NOMO-1 treated with dmso at 0.1 percent for 144 hours (cell line): Measurements from ENCODE around the gene CDS2.

Source experiments
- DNase-seq: peaks from one replicate; lab custom pipeline; 2025; ENCODE audit not compliant: unreplicated experiment; lab: John Stamatoyannopoulos, UW

The CDS2 gene

DNA sequence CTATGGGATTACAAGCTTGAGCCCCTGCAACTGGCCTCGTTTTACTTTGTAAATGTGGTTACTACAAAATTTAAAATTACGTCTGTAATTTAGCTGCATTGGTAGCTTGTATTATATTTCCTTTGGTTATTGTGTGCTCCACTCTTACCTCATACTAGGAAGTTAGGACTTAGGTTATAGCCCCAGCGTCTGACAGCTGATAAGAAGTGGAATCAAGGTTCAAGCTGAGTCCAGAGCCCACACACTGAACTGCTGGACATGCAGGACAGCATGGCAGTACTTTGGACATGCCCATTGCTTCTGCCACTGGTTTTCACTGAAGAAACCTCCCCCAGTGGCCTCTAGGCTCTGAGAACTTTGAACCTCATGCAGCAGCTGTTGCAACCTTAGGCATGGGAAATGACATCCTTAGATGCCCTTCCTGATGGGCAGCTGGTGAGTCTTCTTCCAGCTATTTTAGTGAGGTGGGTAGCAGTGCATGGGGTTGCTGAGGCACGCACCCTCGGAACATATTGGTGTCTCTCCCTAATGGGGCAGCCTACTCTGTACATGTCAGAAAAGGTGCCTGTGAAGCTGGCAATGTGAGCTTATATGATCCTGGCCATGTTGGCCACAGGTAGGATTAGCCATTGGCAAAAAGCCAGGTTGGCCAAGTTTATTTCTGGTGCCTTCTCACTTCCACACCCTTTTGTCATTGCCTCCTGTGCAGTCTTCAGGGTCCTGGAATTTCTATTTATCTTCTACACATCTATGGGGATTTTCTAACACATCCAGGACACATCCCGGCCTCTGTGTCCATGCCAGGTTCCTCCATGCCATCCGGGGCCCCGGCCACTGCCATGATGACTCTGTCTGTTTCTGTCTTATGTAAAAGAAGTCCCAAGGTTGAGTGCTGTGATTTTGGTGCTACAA is 85.3 kb downstream of the CDS2 start:
- DNase-seq, result no peak

- DNase-seq, result no peak
These were observed 86.2 kb downstream of the CDS2 start for GRCh38 chr20:5212907-5213487.

DNA sequence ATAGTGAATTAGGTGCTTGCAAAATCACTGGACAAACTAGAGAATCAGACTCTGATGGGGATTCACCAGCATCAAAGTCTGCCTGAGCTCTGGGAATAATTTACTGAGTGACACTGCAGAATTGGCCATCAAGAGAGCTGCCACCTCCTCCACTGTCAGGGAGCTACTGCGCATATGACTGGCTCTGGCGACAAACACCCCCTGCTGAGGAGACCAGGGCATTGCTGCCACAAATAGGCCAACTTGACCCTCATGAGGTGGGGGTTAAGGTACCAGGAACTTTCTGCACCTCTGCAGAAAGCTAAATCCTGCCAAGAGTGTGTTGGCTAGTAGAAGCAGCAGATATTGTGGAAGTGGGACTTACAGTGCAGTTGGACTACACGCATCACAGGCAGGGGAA is 88.0 kb downstream of the CDS2 start:
- DNase-seq, result no peak

DNA sequence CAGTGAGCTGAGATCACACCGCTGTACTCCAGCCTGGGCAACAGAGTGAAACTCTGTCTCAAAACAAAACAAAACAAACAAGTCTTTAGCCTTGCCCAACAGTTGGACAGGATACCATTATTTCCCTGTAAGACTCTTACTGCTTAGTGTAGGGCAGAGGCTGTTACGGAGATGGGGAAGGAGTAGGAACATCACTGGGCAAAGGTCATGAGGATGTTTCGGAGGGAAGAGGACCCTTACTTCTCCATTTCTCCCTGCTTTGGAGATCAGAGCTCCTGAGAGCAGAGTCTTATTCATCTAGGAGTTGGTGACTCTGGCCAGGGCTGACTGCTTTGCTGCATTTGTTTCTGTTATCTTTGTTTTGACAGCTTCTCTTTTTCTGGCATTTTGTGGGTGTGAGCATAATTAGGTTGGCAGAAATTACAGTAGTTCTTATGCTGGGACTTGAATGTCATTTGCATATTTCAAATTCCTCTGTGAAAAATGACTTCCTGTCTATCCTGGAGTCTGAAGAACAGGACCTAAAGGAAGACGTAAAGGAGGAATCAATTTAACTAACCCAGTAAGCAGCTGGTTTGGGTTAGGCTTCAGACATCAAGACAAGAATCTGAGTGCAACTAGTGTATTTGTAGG is 89.0 kb downstream of the CDS2 start:
- DNase-seq, result no peak

- DNase-seq, result no peak
These were observed 89.9 kb downstream of the CDS2 start for GRCh38 chr20:5216663-5217062.

- DNase-seq, result no peak
These were observed 90.8 kb downstream of the CDS2 start for GRCh38 chr20:5217616-5218015.

- DNase-seq, result no peak
These were observed 93.7 kb downstream of the CDS2 start for GRCh38 chr20:5220321-5221060.

DNA sequence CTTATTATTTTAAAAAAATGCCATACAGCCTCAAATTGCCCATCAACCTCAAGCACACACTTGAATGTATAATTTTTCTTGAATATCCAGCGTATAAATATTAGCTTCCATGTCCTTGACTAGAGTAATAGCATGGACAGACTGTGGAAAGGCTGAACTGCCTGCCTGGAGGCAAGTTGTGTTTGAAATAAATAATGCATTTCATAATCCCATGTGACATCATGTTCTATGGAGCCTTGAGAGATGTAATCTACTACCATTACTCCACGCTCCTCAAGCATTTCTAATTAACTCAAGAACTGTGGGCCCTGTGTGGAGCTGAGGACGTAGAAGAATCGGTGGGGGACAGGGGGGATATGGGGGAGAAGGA is 94.2 kb downstream of the CDS2 start:
- no peak for DNase-seq

- DNase-seq, result no peak
These were observed 96.3 kb downstream of the CDS2 start for GRCh38 chr20:5222919-5223634.

DNA sequence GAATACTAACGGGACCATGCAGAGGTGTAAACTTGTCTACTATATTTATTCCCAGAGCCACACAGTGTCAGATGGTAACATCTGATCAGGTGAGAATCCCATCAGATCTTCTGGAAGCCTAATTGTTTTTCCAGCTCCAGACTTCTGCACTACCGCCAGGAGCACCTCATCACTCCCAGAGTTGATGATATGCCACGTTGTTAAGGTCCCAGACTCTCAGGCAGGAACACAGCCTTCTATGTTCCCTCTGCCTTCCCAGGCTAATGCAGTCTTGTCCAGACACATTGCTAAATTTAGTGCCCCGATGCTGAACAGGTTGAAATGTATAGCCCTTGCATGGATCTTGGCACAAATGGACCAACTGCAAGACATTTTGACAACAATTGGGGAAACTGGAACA is 103.7 kb downstream of the CDS2 start:
- no peak for DNase-seq

DNA sequence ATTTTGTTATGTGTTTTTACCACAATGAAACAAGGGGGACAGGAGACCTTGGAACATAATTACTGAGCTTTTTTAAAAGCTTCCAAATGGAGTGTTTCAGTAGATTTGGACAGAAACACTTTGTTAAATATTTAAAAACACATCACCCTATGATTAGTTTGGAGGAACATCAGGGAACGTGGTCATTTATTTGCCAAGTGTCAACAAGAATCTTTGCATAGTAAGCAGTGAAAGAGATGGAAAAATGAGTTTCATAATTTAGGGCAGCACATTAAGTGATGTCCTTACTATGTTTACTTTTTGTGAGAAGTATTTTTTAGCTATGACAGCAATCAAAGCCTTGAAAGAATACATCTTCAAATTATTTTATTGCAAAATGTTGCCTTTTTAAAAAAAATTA is 107.3 kb downstream of the CDS2 start:
- DNase-seq, result no peak

DNA sequence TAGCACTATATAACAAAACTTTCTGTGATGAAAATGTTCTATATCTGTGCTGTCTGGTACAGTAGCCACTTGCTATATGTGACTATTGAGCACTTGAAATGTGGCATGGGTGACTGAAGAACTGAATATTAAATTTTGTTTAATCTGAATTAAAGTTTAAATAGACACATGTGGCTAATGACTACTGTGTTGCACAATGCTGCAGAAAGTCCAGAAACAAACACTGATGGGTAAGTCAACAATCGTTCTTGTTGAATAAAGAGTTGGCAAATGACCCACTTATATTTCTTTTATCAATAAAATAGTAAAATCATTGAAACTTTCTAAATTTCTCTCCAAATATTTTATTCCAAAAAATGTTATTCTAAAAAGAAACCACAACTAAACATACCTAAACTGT is 108.2 kb downstream of the CDS2 start:
- DNase-seq, result no peak
